Activated CD4-positive, alpha-beta T cell treated with anti-CD3 and anti-CD28 coated beads, Interleukin-2, amount 10 ng/mL, durations not matched to agents 7 days and 5 days (primary cell): ENCODE data around the gene ANKK1. TPM values are rescaled to one million over a fixed set of nuclear protein-coding genes. Genes with fewer than 3 reads are reported as not detected.

Experiments
- CTCF ChIA-PET: fragments of 350-600 bp; sonication (Branson Sonifier 250); formaldehyde crosslinking; loops from one replicate; lab custom pipeline; 2021; ENCODE audit warnings: antibody characterized with exemption; lab: Charles Lee
- POLR2A ChIA-PET: fragments of 350-600 bp; sonication (Branson Sonifier 250); formaldehyde crosslinking; loops from one replicate; lab custom pipeline; 2021; ENCODE audit warnings: antibody characterized with exemption; lab: Charles Lee
- DNase-seq: peaks from one replicate; pipeline ENCODE4 v3.0.0-alpha.2; 2020
- H3K27ac Mint-ChIP-seq: one replicate; pipeline ENCODE4 v1.8.0; 2021; ENCODE audit warnings: mild to moderate bottlenecking, moderate library complexity, mixed read lengths
- H3K27me3 Mint-ChIP-seq: one replicate; pipeline ENCODE4 v1.8.0; 2021; ENCODE audit warnings: mixed read lengths
- H3K36me3 Mint-ChIP-seq: one replicate; pipeline ENCODE4 v1.8.0; 2021; ENCODE audit warnings: low read depth, mixed read lengths
- H3K4me1 Mint-ChIP-seq: one replicate; pipeline ENCODE4 v1.8.0; 2021; ENCODE audit warnings: mixed read lengths
- H3K4me3 Mint-ChIP-seq: one replicate; pipeline ENCODE4 v1.8.0; 2021; ENCODE audit warnings: mild to moderate bottlenecking, moderate library complexity, mixed read lengths
- H3K9me3 Mint-ChIP-seq: one replicate; pipeline ENCODE4 v1.8.0; 2021; ENCODE audit warnings: mixed read lengths
- total RNA-seq, 2 experiments: library from RNA; stranded (reverse); gene quantifications; one replicate each; pipeline ENCODE4 v1.2.3, GENCODE V29; 2021

ANKK1 gene
- total RNA-seq, 2 experiments from 2014 or later, result 0.15 TPM; not detected in 1

GRCh38 chr11:113363996-113364641 is 23.5 kb upstream of the ANKK1 start:
- ChIA-PET POLR2A (no interaction called here), CTCF (no interaction called here)
- peaks cover 8% of the 10 kb centered on the region for H3K36me3 Mint-ChIP-seq
- H3K27me3 Mint-ChIP-seq, result no peaks in the 10 kb centered on the region
- H3K9me3 Mint-ChIP-seq, result no peaks in the 10 kb centered on the region
- peaks cover 23% of the 10 kb centered on the region for H3K4me1 Mint-ChIP-seq
- H3K4me3 Mint-ChIP-seq, result no peak overlapping the region
- no peak for DNase-seq
- H3K27ac Mint-ChIP-seq, result no peak overlapping the region

GRCh38 chr11:113365895-113366294 is 21.7 kb upstream of the ANKK1 start:
- Mint-ChIP-seq H3K27me3 (no peaks in the 10 kb centered on the region), H3K27ac (peak overlapping the region; percentile 32), H3K4me3 (no peak overlapping the region), H3K36me3 (no peaks in the 10 kb centered on the region), H3K9me3 (no peaks in the 10 kb centered on the region), H3K4me1 (peaks cover 23% of the 10 kb centered on the region)
- POLR2A ChIA-PET, result interaction anchor here (0.5 kb wide), 1 partner anchor 834 kb away, joined by 3 read pairs; no protein-coding TSS in a partner anchor
- no peak for DNase-seq
- CTCF ChIA-PET, result no interaction called here

GRCh38 chr11:113369411-113369810 is 18.2 kb upstream of the ANKK1 start:
- CTCF ChIA-PET, result no interaction called here
- no peaks in the 10 kb centered on the region for H3K9me3 Mint-ChIP-seq
- DNase-seq, result no peak
- H3K4me3 Mint-ChIP-seq, result no peak overlapping the region
- POLR2A ChIA-PET, result no interaction called here
- H3K27me3 Mint-ChIP-seq, result no peaks in the 10 kb centered on the region
- no peaks in the 10 kb centered on the region for H3K36me3 Mint-ChIP-seq
- peaks cover 16% of the 10 kb centered on the region for H3K4me1 Mint-ChIP-seq
- H3K27ac Mint-ChIP-seq, result no peak overlapping the region

GRCh38 chr11:113370634-113371033 is 16.9 kb upstream of the ANKK1 start:
- CTCF ChIA-PET, result no interaction called here
- no peaks in the 10 kb centered on the region for H3K36me3 Mint-ChIP-seq
- no peaks in the 10 kb centered on the region for H3K9me3 Mint-ChIP-seq
- POLR2A ChIA-PET, result no interaction called here
- no peak overlapping the region for H3K4me3 Mint-ChIP-seq
- peaks cover 11% of the 10 kb centered on the region for H3K4me1 Mint-ChIP-seq
- H3K27ac Mint-ChIP-seq, result no peak overlapping the region
- no peaks in the 10 kb centered on the region for H3K27me3 Mint-ChIP-seq
- no peak for DNase-seq

GRCh38 chr11:113372309-113372708 is 15.3 kb upstream of the ANKK1 start:
- ChIA-PET CTCF (no interaction called here), POLR2A (no interaction called here)
- H3K27ac Mint-ChIP-seq, result no peak overlapping the region
- no peaks in the 10 kb centered on the region for H3K4me1 Mint-ChIP-seq
- no peaks in the 10 kb centered on the region for H3K36me3 Mint-ChIP-seq
- no peak overlapping the region for H3K4me3 Mint-ChIP-seq
- H3K27me3 Mint-ChIP-seq, result no peaks in the 10 kb centered on the region
- no peak for DNase-seq
- no peaks in the 10 kb centered on the region for H3K9me3 Mint-ChIP-seq

GRCh38 chr11:113373306-113373705 is 14.3 kb upstream of the ANKK1 start:
- Mint-ChIP-seq H3K4me3 (no peak overlapping the region), H3K36me3 (no peaks in the 10 kb centered on the region), H3K9me3 (no peaks in the 10 kb centered on the region), H3K27ac (no peak overlapping the region), H3K4me1 (no peaks in the 10 kb centered on the region), H3K27me3 (no peaks in the 10 kb centered on the region)
- no peak for DNase-seq
- ChIA-PET POLR2A (no interaction called here), CTCF (interaction anchor here (0.6 kb wide), 1 partner anchor 1153 kb away, joined by 4 read pairs; no protein-coding TSS in a partner anchor)

GRCh38 chr11:113373981-113374560 is 13.5 kb upstream of the ANKK1 start:
- no peak overlapping the region for H3K27ac Mint-ChIP-seq
- no peak for DNase-seq
- no peaks in the 10 kb centered on the region for H3K27me3 Mint-ChIP-seq
- no peaks in the 10 kb centered on the region for H3K36me3 Mint-ChIP-seq
- ChIA-PET CTCF (interaction anchor here (0.6 kb wide), 1 partner anchor 1153 kb away, joined by 4 read pairs; no protein-coding TSS in a partner anchor), POLR2A (no interaction called here)
- no peaks in the 10 kb centered on the region for H3K9me3 Mint-ChIP-seq
- no peak overlapping the region for H3K4me3 Mint-ChIP-seq
- no peaks in the 10 kb centered on the region for H3K4me1 Mint-ChIP-seq

- Mint-ChIP-seq H3K4me1 (no peaks in the 10 kb centered on the region), H3K4me3 (no peak overlapping the region), H3K36me3 (no peaks in the 10 kb centered on the region), H3K27ac (no peak overlapping the region), H3K9me3 (no peaks in the 10 kb centered on the region), H3K27me3 (no peaks in the 10 kb centered on the region)
- ChIA-PET POLR2A (no interaction called here), CTCF (interaction anchor here (1.3 kb wide), 1 partner anchor 22 kb away, joined by 4 read pairs; no protein-coding TSS in a partner anchor)
- DNase-seq, result no peak
Measured at GRCh38 chr11:113375402-113375801, 12.2 kb upstream of the ANKK1 start.

GRCh38 chr11:113376156-113376555 is 11.4 kb upstream of the ANKK1 start:
- Mint-ChIP-seq H3K4me1 (no peaks in the 10 kb centered on the region), H3K9me3 (no peaks in the 10 kb centered on the region), H3K36me3 (no peaks in the 10 kb centered on the region), H3K4me3 (no peak overlapping the region), H3K27ac (no peak overlapping the region), H3K27me3 (no peaks in the 10 kb centered on the region)
- CTCF ChIA-PET, result interaction anchor here (0.6 to 1.3 kb wide), 3 partner anchors 21 to 586 kb away, joined by 3 to 4 read pairs (median 3); no protein-coding TSS in a partner anchor
- POLR2A ChIA-PET, result no interaction called here
- DNase-seq, result no peak

GRCh38 chr11:113377681-113378412 is 9.7 kb upstream of the ANKK1 start:
- CTCF ChIA-PET, result no interaction called here
- Mint-ChIP-seq H3K36me3 (no peaks in the 10 kb centered on the region), H3K27ac (no peak overlapping the region), H3K4me1 (no peaks in the 10 kb centered on the region), H3K4me3 (no peak overlapping the region), H3K9me3 (no peaks in the 10 kb centered on the region), H3K27me3 (no peaks in the 10 kb centered on the region)
- no peak for DNase-seq
- POLR2A ChIA-PET, result no interaction called here

GRCh38 chr11:113378692-113379091 is 8.9 kb upstream of the ANKK1 start:
- ChIA-PET POLR2A (no interaction called here), CTCF (interaction anchor here (1.1 kb wide), 1 partner anchor 11 kb away, joined by 3 read pairs; no protein-coding TSS in a partner anchor)
- Mint-ChIP-seq H3K27me3 (no peaks in the 10 kb centered on the region), H3K36me3 (no peaks in the 10 kb centered on the region), H3K4me3 (no peak overlapping the region), H3K4me1 (no peaks in the 10 kb centered on the region), H3K9me3 (no peaks in the 10 kb centered on the region), H3K27ac (no peak overlapping the region)
- DNase-seq, result no peak

GRCh38 chr11:113382121-113382520 is 5.5 kb upstream of the ANKK1 start:
- H3K27me3 Mint-ChIP-seq, result peaks cover 2% of the 10 kb centered on the region
- DNase-seq, result no peak
- CTCF ChIA-PET, result interaction anchor here (1.2 kb wide), 1 partner anchor 11 kb away, joined by 3 read pairs; no protein-coding TSS in a partner anchor
- H3K4me3 Mint-ChIP-seq, result no peak overlapping the region
- POLR2A ChIA-PET, result no interaction called here
- no peak overlapping the region for H3K27ac Mint-ChIP-seq
- H3K36me3 Mint-ChIP-seq, result no peaks in the 10 kb centered on the region
- no peaks in the 10 kb centered on the region for H3K9me3 Mint-ChIP-seq
- H3K4me1 Mint-ChIP-seq, result no peaks in the 10 kb centered on the region

- POLR2A ChIA-PET, result no interaction called here
- H3K27me3 Mint-ChIP-seq, result peaks cover 2% of the 10 kb centered on the region
Measured at GRCh38 chr11:113384551-113384950, 3.0 kb upstream of the ANKK1 start.

More at GRCh38 chr11:113384551-113384950, 3.0 kb upstream of the ANKK1 start:
- H3K4me1 Mint-ChIP-seq, result no peaks in the 10 kb centered on the region
- no peaks in the 10 kb centered on the region for H3K9me3 Mint-ChIP-seq
- CTCF ChIA-PET, result no interaction called here
- no peak overlapping the region for H3K4me3 Mint-ChIP-seq
- H3K27ac Mint-ChIP-seq, result no peak overlapping the region
- no peak for DNase-seq
- no peaks in the 10 kb centered on the region for H3K36me3 Mint-ChIP-seq
